GM21717 (cell line): ENCODE data around the gene CERCAM.

Experiments used
- ATAC-seq: cut with Tn5 transposase; IDR thresholded peaks from one replicate; pipeline ENCODE4 v1.9.1; 2021; ENCODE audit warnings: mild to moderate bottlenecking, moderate library complexity; ENCODE audit not compliant: unreplicated experiment

CERCAM gene

GRCh38 chr9:128420651-128421481 lies at the start of gene CERCAM:
Gene CERCAM, plus strand, starts transcription at chr9:128420857. Its CDS starts 21 bp downstream, at chr9:128420878.
- ATAC-seq = peak; percentile 53

GRCh38 chr9:128371630-128372117 lies 49.0 kb upstream of the CERCAM start:
- ATAC-seq = no peak

GRCh38 chr9:128372188-128372641 lies 48.4 kb upstream of the CERCAM start:
- ATAC-seq = no peak

GRCh38 chr9:128372784-128373183 lies 47.9 kb upstream of the CERCAM start:
- ATAC-seq = no peak

- no peak for ATAC-seq
These were observed 46.4 kb upstream of the CERCAM start for GRCh38 chr9:128374221-128374675.

GRCh38 chr9:128375865-128376264 lies 44.8 kb upstream of the CERCAM start:
- no peak for ATAC-seq

GRCh38 chr9:128382261-128382660 lies 38.4 kb upstream of the CERCAM start:
- ATAC-seq = no peak

GRCh38 chr9:128383007-128383753 lies 37.5 kb upstream of the CERCAM start:
- no peak for ATAC-seq

- no peak for ATAC-seq
These were observed 36.9 kb upstream of the CERCAM start for GRCh38 chr9:128383791-128384190.

GRCh38 chr9:128384801-128385495 lies 35.7 kb upstream of the CERCAM start:
- ATAC-seq = no peak

GRCh38 chr9:128385496-128386460 lies 34.9 kb upstream of the CERCAM start:
- no peak for ATAC-seq

GRCh38 chr9:128388150-128388549 lies 32.5 kb upstream of the CERCAM start:
- no peak for ATAC-seq

GRCh38 chr9:128389395-128390149 lies 31.1 kb upstream of the CERCAM start:
- no peak for ATAC-seq

GRCh38 chr9:128390150-128390812 lies 30.4 kb upstream of the CERCAM start:
- no peak for ATAC-seq

GRCh38 chr9:128390813-128391711 lies 29.6 kb upstream of the CERCAM start:
- ATAC-seq = no peak

GRCh38 chr9:128391956-128392301 lies 28.7 kb upstream of the CERCAM start:
- no peak for ATAC-seq

- ATAC-seq = no peak
These were observed 28.1 kb upstream of the CERCAM start for GRCh38 chr9:128392302-128393144.
